Measurements from ENCODE around the gene TECTA. TPM values are rescaled to one million over a fixed set of nuclear protein-coding genes. Genes with fewer than 3 reads are reported as not detected.

TECTA gene
- total and polyA plus RNA-seq, 2 experiments from 2014 or later: 0.17 to 0.50 TPM

GRCh38 chr11:121099364-121099763 lies 1.7 kb upstream of the TECTA start:
- Histone ChIP-seq H3K9me3 (ENCODE audit: low read depth) (no peaks in the 10 kb centered on the region), H3K27me3 (peaks cover 5% of the 10 kb centered on the region), H3K36me3 (replicated peaks; ENCODE audit: insufficient read depth, low read depth) (no peaks in the 10 kb centered on the region), H3K9me2 (replicated peaks; ENCODE audit: insufficient read depth) (no peaks in the 10 kb centered on the region), H3K4me2 (no peak overlapping the region), H3K79me2 (no peaks in the 10 kb centered on the region), H3K4me3 (no peak overlapping the region), H3K27ac (no peak overlapping the region), H4K20me1 (ENCODE audit: insufficient read depth, poor library complexity, severe bottlenecking) (no peaks in the 10 kb centered on the region), H3K4me1 (ENCODE audit: insufficient read depth) (peaks cover 7% of the 10 kb centered on the region), H2AFZ (no peak overlapping the region)
- TF ChIP-seq EZH2 (IDR thresholded peaks at IDR 0.05; ENCODE audit: borderline replicate concordance) (no peak), CTCF (IDR thresholded peaks at IDR 0.05; ENCODE audit: poor library complexity) (no peak), EZH2phosphoT487 (IDR thresholded peaks at IDR 0.05; ENCODE audit: low read depth, severe bottlenecking, unreplicated experiment) (no peak)
- no peak for DNase-seq (ENCODE audit: low spot score)
- WGBS (ENCODE audit: low lambda C conversion rate, missing lambda C conversion rate): 92% methylated on average over 4 of the region's 4 CpGs

GRCh38 chr11:121099885-121100284 lies 1.2 kb upstream of the TECTA start:
- no peak for DNase-seq (ENCODE audit: low spot score)
- Histone ChIP-seq H3K79me2 (no peaks in the 10 kb centered on the region), H2AFZ (no peak overlapping the region), H3K9me2 (replicated peaks; ENCODE audit: insufficient read depth) (no peaks in the 10 kb centered on the region), H3K27ac (no peak overlapping the region), H3K4me3 (no peak overlapping the region), H3K27me3 (peaks cover 5% of the 10 kb centered on the region), H4K20me1 (ENCODE audit: insufficient read depth, poor library complexity, severe bottlenecking) (no peaks in the 10 kb centered on the region), H3K36me3 (replicated peaks; ENCODE audit: insufficient read depth, low read depth) (no peaks in the 10 kb centered on the region), H3K9me3 (ENCODE audit: low read depth) (no peaks in the 10 kb centered on the region), H3K4me1 (ENCODE audit: insufficient read depth) (peaks cover 7% of the 10 kb centered on the region), H3K4me2 (no peak overlapping the region)
- 65% methylated on average over 4 of the region's 4 CpGs for WGBS (ENCODE audit: low lambda C conversion rate, missing lambda C conversion rate)
- TF ChIP-seq EZH2phosphoT487 (IDR thresholded peaks at IDR 0.05; ENCODE audit: low read depth, severe bottlenecking, unreplicated experiment) (no peak), EZH2 (IDR thresholded peaks at IDR 0.05; ENCODE audit: borderline replicate concordance) (no peak), CTCF (IDR thresholded peaks at IDR 0.05; ENCODE audit: poor library complexity) (no peak)

GRCh38 chr11:121104312-121104762 lies 3.3 kb downstream of the TECTA start:
- H3K4me1 ChIP-seq (ENCODE audit: insufficient read depth): peaks cover 7% of the 10 kb centered on the region
- no peak for TF ChIP-seq EZH2phosphoT487 (IDR thresholded peaks at IDR 0.05; ENCODE audit: low read depth, severe bottlenecking, unreplicated experiment)
- TF ChIP-seq EZH2 (IDR thresholded peaks at IDR 0.05; ENCODE audit: borderline replicate concordance): no peak
- TF ChIP-seq CTCF (IDR thresholded peaks at IDR 0.05; ENCODE audit: poor library complexity): no peak
- no peak overlapping the region for H3K4me3 ChIP-seq
- H3K4me2 ChIP-seq: no peak overlapping the region
- no peaks in the 10 kb centered on the region for H4K20me1 ChIP-seq (ENCODE audit: insufficient read depth, poor library complexity, severe bottlenecking)
- H3K27me3 ChIP-seq: peaks cover 5% of the 10 kb centered on the region
- H3K9me3 ChIP-seq (ENCODE audit: low read depth): no peaks in the 10 kb centered on the region
- H2AFZ ChIP-seq: no peak overlapping the region
- no peaks in the 10 kb centered on the region for H3K79me2 ChIP-seq
- H3K27ac ChIP-seq: no peak overlapping the region
- WGBS (ENCODE audit: low lambda C conversion rate, missing lambda C conversion rate): 91% methylated on average over 9 of the region's 9 CpGs
- no peaks in the 10 kb centered on the region for H3K9me2 ChIP-seq (replicated peaks; ENCODE audit: insufficient read depth)
- DNase-seq (ENCODE audit: low spot score): no peak
- no peaks in the 10 kb centered on the region for H3K36me3 ChIP-seq (replicated peaks; ENCODE audit: insufficient read depth, low read depth)

- Histone ChIP-seq H3K27me3 (peaks cover 5% of the 10 kb centered on the region), H3K79me2 (no peaks in the 10 kb centered on the region), H4K20me1 (ENCODE audit: insufficient read depth, poor library complexity, severe bottlenecking) (no peaks in the 10 kb centered on the region), H3K27ac (no peak overlapping the region), H3K4me1 (ENCODE audit: insufficient read depth) (peaks cover 7% of the 10 kb centered on the region), H3K4me3 (no peak overlapping the region), H2AFZ (no peak overlapping the region), H3K4me2 (no peak overlapping the region), H3K9me2 (replicated peaks; ENCODE audit: insufficient read depth) (no peaks in the 10 kb centered on the region), H3K36me3 (replicated peaks; ENCODE audit: insufficient read depth, low read depth) (no peaks in the 10 kb centered on the region), H3K9me3 (ENCODE audit: low read depth) (no peaks in the 10 kb centered on the region)
- DNase-seq (ENCODE audit: low spot score): no peak
- 67% methylated on average over 4 of the region's 4 CpGs for WGBS (ENCODE audit: low lambda C conversion rate, missing lambda C conversion rate)
- TF ChIP-seq CTCF (IDR thresholded peaks at IDR 0.05; ENCODE audit: poor library complexity) (no peak), EZH2phosphoT487 (IDR thresholded peaks at IDR 0.05; ENCODE audit: low read depth, severe bottlenecking, unreplicated experiment) (no peak), EZH2 (IDR thresholded peaks at IDR 0.05; ENCODE audit: borderline replicate concordance) (no peak)
These were observed 4.0 kb downstream of the TECTA start for GRCh38 chr11:121105063-121105480.
